Calu3 (cell line): ENCODE results near the gene GPS1. TPM values are rescaled to one million over a fixed set of nuclear protein-coding genes. Genes with fewer than 3 reads are reported as not detected.
A peak's percentile ranks its signal among the peaks of the same experiment; 100 is the strongest.

Source experiments
- BruUV-seq: library from RNA; stranded (reverse); fragments of 400-500 nt; replicated peaks from 2 replicates; lab custom pipeline; 2021; lab: Mats Ljungman, UMichigan
- CTCF ChIA-PET: fragments of 300-600 bp; sonication (Branson Sonifier 250); formaldehyde crosslinking; loops from one replicate; lab custom pipeline; 2022; ENCODE audit warnings: antibody characterized with exemption; lab: Charles Lee
- DNase-seq: peaks from one replicate; pipeline ENCODE4 v3.0.0; 2022
- H3K27ac Mint-ChIP-seq: one replicate; pipeline ENCODE4 v1.8.0; 2022; ENCODE audit warnings: mixed read lengths; ENCODE audit not compliant: unreplicated experiment
- H3K27me3 Mint-ChIP-seq: one replicate; pipeline ENCODE4 v1.8.0; 2022; ENCODE audit warnings: mixed read lengths; ENCODE audit not compliant: unreplicated experiment
- H3K36me3 Mint-ChIP-seq: one replicate; pipeline ENCODE4 v1.8.0; 2022; ENCODE audit warnings: mild to moderate bottlenecking, moderate library complexity, mixed read lengths; ENCODE audit not compliant: insufficient read depth, unreplicated experiment
- H3K4me1 Mint-ChIP-seq: one replicate; pipeline ENCODE4 v1.8.0; 2022; ENCODE audit warnings: mild to moderate bottlenecking, low read depth, mixed read lengths; ENCODE audit not compliant: unreplicated experiment
- H3K4me3 Mint-ChIP-seq: one replicate; pipeline ENCODE4 v1.8.0; 2022; ENCODE audit warnings: mild to moderate bottlenecking, low read depth, moderate library complexity, mixed read lengths; ENCODE audit not compliant: unreplicated experiment
- H3K9me3 Mint-ChIP-seq: one replicate; pipeline ENCODE4 v1.8.0; 2022; ENCODE audit warnings: low read depth, mixed read lengths; ENCODE audit not compliant: unreplicated experiment
- CTCF ChIP-seq: fragments of 200-600 bp; IDR thresholded peaks from one replicate; pipeline ENCODE4 v1.8.0; 2022; ENCODE audit warnings: antibody characterized with exemption; ENCODE audit not compliant: unreplicated experiment
- intact Hi-C: fragments of 100-400 bp; cut with micrococcal nuclease; formaldehyde crosslinking; loops from one replicate; pipeline ENCODE4 v1.10.0; 2022; ENCODE audit not compliant: unreplicated experiment
- total RNA-seq: library from RNA; stranded (reverse); gene quantifications from 2 replicates; pipeline ENCODE4 v1.2.3, GENCODE V29; 2022

GPS1 gene
- total RNA-seq, 1 experiment from 2014 or later: 114 TPM

- CTCF ChIA-PET: no interaction called here
- no peak overlapping the region for H3K4me3 Mint-ChIP-seq
- no TSS peak for BruUV-seq
- peaks cover 26% of the 10 kb centered on the region for H3K4me1 Mint-ChIP-seq
- H3K27ac Mint-ChIP-seq: peak overlapping the region; percentile 47
- H3K27me3 Mint-ChIP-seq: no peaks in the 10 kb centered on the region
- intact Hi-C loops: no loop called here
- H3K36me3 Mint-ChIP-seq: peaks cover 79% of the 10 kb centered on the region
- no peaks in the 10 kb centered on the region for H3K9me3 Mint-ChIP-seq
- TF ChIP-seq CTCF: no peak
- no peak for DNase-seq
Measured at GRCh38 chr17:82101301-82101715, 49.6 kb downstream of the GPS1 start.

GRCh38 chr17:82101767-82102679 lies 50.3 kb downstream of the GPS1 start:
- DNase-seq: peak; percentile 41
- Mint-ChIP-seq H3K27ac (peak overlapping the region; percentile 47), H3K27me3 (no peaks in the 10 kb centered on the region), H3K36me3 (peaks cover 79% of the 10 kb centered on the region), H3K9me3 (no peaks in the 10 kb centered on the region), H3K4me1 (peaks cover 31% of the 10 kb centered on the region), H3K4me3 (no peak overlapping the region)
- TF ChIP-seq CTCF: no peak
- intact Hi-C loops: no loop called here
- CTCF ChIA-PET: no interaction called here
- no TSS peak for BruUV-seq

GRCh38 chr17:82103553-82104451 lies 52.1 kb downstream of the GPS1 start:
- Mint-ChIP-seq H3K4me3 (peak overlapping the region; percentile 47), H3K4me1 (peaks cover 31% of the 10 kb centered on the region), H3K27ac (peak overlapping the region; percentile 68), H3K9me3 (no peaks in the 10 kb centered on the region), H3K27me3 (no peaks in the 10 kb centered on the region), H3K36me3 (peaks cover 77% of the 10 kb centered on the region)
- DNase-seq: peak; percentile 74
- TF ChIP-seq CTCF: no peak
- intact Hi-C loops: no loop called here
- CTCF ChIA-PET: interaction anchor here (0.6 kb wide), 1 partner anchor 78 kb away, joined by 5 read pairs; no protein-coding TSS in a partner anchor
- no TSS peak for BruUV-seq

GRCh38 chr17:82104797-82105416 lies 53.2 kb downstream of the GPS1 start:
- DNase-seq: no peak
- H3K27ac Mint-ChIP-seq: peak overlapping the region; percentile 81
- H3K9me3 Mint-ChIP-seq: no peaks in the 10 kb centered on the region
- H3K4me1 Mint-ChIP-seq: peaks cover 31% of the 10 kb centered on the region
- no peaks in the 10 kb centered on the region for H3K27me3 Mint-ChIP-seq
- H3K36me3 Mint-ChIP-seq: peaks cover 72% of the 10 kb centered on the region
- BruUV-seq: no TSS peak
- H3K4me3 Mint-ChIP-seq: no peak overlapping the region
- CTCF ChIA-PET: no interaction called here
- intact Hi-C loops: loop anchor here (5.0 kb wide), 1 partner anchor 47 kb away; no protein-coding TSS in a partner anchor
- TF ChIP-seq CTCF: no peak
